Measurements from ENCODE around the gene KLRB1. TPM values are rescaled to one million over a fixed set of nuclear protein-coding genes. Genes with fewer than 3 reads are reported as not detected.

KLRB1 gene
- total RNA-seq, 1 experiment from 2014 or later = not detected

GRCh38 chr12:9640024-9640423, 32.3 kb upstream of the KLRB1 start (continued):
- TF ChIP-seq CTCF (IDR thresholded peaks at IDR 0.05 in 2 of 3, conservative IDR thresholded peaks at IDR 0.05 in 1 of 3; ENCODE audit: borderline replicate concordance in 1 of 3, insufficient read depth in 1 of 3, low read depth in 2 of 3, low read length in 2 of 3) (no peak), POLR2A (IDR thresholded peaks at IDR 0.05; ENCODE audit: borderline replicate concordance, extremely low read depth, insufficient read depth, insufficient read length) (no peak), ATF3 (IDR thresholded peaks at IDR 0.05) (no peak), YY1 (IDR thresholded peaks at IDR 0.05; ENCODE audit: extremely low read depth, insufficient replicate concordance, low read depth, low read length) (no peak), POLR2AphosphoS5 (IDR thresholded peaks at IDR 0.05; ENCODE audit: low read depth, low read length) (no peak), ELF1 (IDR thresholded peaks at IDR 0.05; ENCODE audit: borderline replicate concordance, low read depth) (no peak)

GRCh38 chr12:9636851-9637206, 29.1 kb upstream of the KLRB1 start:
- DNase-seq (ENCODE audit: low read depth, low spot score) (no peak), ATAC-seq (peak; percentile 36; the same call in 1 of the 2 replicates)
- Histone ChIP-seq H3K4me1 (ENCODE audit: control insufficient read depth in 1 of 2, insufficient read depth in 2 of 2, low read length in 2 of 2) (no peaks in the 10 kb centered on the region), H3K4me3 (replicated peaks in 1 of 2; ENCODE audit: low read depth in 1 of 2, low read length in 2 of 2) (no peak overlapping the region), H3K9me2 (ENCODE audit: insufficient read depth) (no peaks in the 10 kb centered on the region), H4K20me1 (ENCODE audit: insufficient read depth) (no peaks in the 10 kb centered on the region), H3K4me2 (ENCODE audit: low read length) (no peak overlapping the region), H3K27ac (ENCODE audit: low read depth, low read length) (no peak overlapping the region), H3K9me3 (ENCODE audit: control insufficient read depth in 1 of 2, insufficient read depth in 1 of 2, low read depth in 1 of 2, low read length in 2 of 2) (no peaks in the 10 kb centered on the region), H3K36me3 (ENCODE audit: control insufficient read depth in 1 of 2, insufficient read depth in 2 of 2, low read length in 2 of 2) (no peaks in the 10 kb centered on the region), H3K79me2 (ENCODE audit: insufficient read depth, low read length) (no peaks in the 10 kb centered on the region), H3K9ac (ENCODE audit: low read length) (no peak overlapping the region), H2AFZ (ENCODE audit: low read depth, low read length, poor library complexity, severe bottlenecking) (no peak overlapping the region), H3K27me3 (ENCODE audit: insufficient read depth, low read length) (no peaks in the 10 kb centered on the region)
- RAD21 ChIA-PET (ENCODE audit: low non-redundant PET in 1 of 2, low total read pairs in 2 of 2, uncharacterized antibody in 2 of 2, unreplicated experiment in 2 of 2) = no interaction called here
- CTCF ChIA-PET = interaction anchor here (2.0 kb wide), 1 partner anchor 71 kb away, joined by 8 read pairs; no protein-coding TSS in a partner anchor
- POLR2A ChIA-PET = no interaction called here
- no TSS peak for BruUV-seq (replicated peaks)
- intact Hi-C loops (cut with micrococcal nuclease) = no loop called here
- TF ChIP-seq YY1 (IDR thresholded peaks at IDR 0.05; ENCODE audit: extremely low read depth, insufficient replicate concordance, low read depth, low read length) (no peak), CTCF (IDR thresholded peaks at IDR 0.05 in 2 of 3, conservative IDR thresholded peaks at IDR 0.05 in 1 of 3; ENCODE audit: borderline replicate concordance in 1 of 3, insufficient read depth in 1 of 3, low read depth in 2 of 3, low read length in 2 of 3) (peak in 2 of 3 experiments; percentile 36 to 43; a peak in 3 of 6 replicates)

Data from HCT116 (cell line).